A549 (cell line): ENCODE data around the gene OR14A16.

ENCODE experiments used
- CTCF ChIP-seq: fragments of >200 bp; sonication (Bioruptor Twin); formaldehyde crosslinking; IDR thresholded peaks from 3 replicates; pipeline ENCODE4 v1.5.1; 2016
- POLR2A ChIP-seq: IDR thresholded peaks from 2 replicates; pipeline ENCODE4 v1.6.1; 2012; ENCODE audit warnings: mild to moderate bottlenecking, low read length
- REST ChIP-seq: fragments of 200-600 bp; sonication (generic); IDR thresholded peaks from 2 replicates; pipeline ENCODE4 v1.6.1; 2016; ENCODE audit warnings: antibody characterized with exemption, mild to moderate bottlenecking, moderate library complexity

- TF ChIP-seq CTCF (no peak), REST (no peak), POLR2A (no peak)
Observed at GRCh38 chr1:247824023-247824422, at the start of gene OR14A16.
